Activated naive CD4-positive, alpha-beta T cell treated with Interleukin-2 at 50 U/mL for 16 hours (primary cell): ENCODE data around the gene GABRA4.

Experiments
- DNase-seq: peaks from one replicate; pipeline ENCODE4 v3.0.0-alpha.2; 2020

GABRA4 gene

DNA sequence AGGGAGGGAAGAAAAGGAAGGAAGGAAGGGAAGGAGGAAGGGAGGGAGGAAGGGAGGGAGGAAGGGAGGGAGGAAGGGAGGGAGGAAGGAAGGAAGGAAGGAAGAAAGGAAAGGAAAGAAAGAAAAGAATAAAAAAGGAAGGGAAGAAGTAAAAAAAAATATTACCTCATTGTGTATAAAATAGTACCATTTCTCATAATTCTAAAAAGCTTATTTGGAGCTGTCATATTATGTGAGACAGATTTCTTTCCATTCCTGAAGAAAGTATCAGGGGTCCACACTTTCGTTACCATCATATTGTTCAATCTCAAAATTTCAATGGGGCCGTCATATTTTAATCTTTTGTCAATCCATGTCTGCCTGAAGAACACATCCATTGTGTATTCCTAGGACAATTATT lies 16.1 kb downstream of the GABRA4 start:
- no peak for DNase-seq

DNA sequence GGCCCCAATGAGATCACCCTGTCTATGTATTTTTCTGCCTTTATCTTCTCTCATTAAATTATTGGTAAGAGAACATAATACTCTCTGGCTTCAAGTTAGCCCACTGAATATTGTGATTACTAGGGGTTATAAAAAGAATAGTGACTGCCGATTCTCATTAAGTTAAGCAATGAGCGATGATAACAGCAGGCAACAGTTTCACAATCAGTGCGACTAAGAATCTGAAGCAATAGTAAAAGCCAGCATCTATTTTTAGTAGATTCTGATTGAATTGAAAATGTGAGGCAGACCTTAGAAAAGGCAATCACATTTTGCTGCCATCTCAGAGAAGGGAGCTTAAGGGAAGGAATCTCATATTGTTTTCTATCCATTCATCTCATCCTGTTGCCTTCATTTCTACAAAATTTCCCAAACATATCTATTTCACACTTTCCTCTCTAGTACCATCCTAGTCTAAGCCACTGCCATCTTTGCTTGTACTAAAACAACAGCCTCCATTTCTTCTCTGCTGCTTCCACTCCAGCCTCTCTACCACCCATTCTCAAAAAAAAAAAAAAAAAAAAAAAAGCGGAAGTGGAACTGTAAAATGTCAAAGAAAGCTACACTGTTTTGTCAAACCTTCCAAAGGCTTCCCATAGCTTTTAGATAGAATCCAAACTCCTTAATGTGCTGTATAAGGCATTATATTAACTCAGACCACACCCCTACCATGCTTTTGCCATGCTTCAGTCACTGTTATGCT lies 17.4 kb downstream of the GABRA4 start:
- no peak for DNase-seq

DNA sequence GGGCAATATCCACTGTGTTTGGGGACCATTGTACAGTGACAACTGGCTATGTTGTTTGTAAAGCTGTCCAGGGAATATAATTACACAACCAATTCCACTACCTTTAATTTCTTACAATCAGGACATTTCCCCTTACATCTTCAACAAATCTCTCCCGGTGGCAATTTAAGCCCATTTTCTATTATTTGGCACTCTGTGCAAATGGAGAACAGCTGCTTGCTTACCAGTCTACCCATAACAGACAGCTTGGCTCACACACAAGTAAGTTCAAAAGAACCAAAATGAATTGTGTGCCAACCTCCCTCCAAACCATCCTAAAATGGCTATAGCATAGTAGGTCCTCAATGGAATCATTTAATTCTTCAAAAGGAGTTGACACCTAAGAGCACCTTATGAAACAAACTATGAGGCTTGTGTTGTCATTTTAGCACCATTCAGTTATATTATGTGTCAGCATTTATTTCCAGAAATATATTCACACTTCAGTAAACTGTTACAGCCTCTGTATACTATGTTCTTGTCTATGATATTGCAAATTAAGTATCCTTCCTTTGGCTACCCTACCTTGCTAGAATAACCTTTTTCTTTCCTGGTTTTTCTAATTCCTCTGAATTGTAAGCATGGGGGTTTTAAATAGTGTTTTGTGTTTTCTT lies 18.4 kb downstream of the GABRA4 start:
- no peak for DNase-seq

DNA sequence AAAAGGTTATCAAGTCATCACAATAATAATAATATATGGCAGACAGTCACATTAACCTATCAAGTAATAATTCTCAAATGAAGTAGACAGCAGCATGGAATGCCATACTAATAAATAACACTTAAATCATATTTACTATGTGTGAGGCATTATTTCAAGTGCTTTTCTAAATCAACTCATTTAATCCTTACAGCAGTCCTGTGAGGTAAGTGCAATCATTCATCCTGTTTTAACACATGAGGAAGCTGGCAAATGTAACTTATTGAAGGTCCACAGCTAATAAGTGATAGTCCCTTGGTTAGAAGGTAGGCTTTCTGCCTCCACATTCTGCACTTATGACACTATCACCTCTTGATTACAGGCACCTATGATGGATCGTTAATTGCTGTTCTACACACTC lies 24.5 kb downstream of the GABRA4 start:
- DNase-seq = no peak

DNA sequence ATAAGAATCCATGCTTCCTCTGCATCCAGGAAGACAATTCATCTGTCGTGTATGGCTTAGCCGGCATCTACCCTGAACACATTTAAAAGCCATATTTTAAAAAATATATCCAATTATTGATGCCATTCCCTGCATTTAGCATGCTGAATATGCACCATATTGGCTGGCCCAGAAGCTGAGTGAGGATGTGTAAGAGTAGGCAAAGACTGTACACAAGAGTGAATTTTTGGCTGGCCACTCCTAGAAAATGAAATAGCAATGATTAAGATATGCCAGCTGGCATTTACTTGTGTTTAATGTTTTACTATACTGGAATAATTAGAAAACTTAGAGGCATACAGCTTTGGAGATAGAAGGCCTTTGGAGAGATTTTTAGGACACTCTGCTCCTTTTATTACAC lies 25.8 kb downstream of the GABRA4 start:
- DNase-seq = no peak

DNA sequence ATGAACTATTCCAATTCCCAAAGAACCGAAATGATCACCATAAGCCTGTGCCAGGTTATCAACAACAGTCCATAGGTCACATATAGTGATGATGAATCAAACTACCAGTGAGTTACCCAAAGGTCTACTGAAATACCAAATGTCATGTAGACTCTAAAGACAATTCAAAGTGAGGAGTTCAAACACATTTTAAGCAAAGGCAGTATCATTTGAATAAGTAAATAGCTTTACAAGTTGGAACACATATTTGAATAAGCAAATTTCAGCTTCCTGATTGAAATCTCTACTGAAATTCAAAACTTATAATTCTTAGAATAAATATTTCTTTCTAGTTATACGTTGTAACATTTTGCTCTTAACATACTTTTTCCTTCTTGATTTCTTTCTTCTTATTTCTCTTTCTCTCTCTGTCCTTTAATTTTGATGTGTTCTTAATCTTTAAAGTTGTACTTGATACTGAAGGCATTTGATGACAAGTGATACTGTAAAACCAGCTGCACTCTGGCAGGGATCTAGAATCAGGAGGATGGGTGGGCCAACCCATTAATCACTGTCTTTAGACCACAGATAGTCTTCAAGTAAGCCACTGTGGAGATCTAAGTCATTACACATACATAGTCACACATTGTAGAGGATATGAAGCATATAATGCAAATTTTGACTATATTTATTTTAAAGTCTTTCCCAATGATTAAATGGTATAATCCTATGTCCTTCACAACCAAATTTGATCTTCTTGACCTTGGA lies 34.5 kb downstream of the GABRA4 start:
- DNase-seq = no peak

DNA sequence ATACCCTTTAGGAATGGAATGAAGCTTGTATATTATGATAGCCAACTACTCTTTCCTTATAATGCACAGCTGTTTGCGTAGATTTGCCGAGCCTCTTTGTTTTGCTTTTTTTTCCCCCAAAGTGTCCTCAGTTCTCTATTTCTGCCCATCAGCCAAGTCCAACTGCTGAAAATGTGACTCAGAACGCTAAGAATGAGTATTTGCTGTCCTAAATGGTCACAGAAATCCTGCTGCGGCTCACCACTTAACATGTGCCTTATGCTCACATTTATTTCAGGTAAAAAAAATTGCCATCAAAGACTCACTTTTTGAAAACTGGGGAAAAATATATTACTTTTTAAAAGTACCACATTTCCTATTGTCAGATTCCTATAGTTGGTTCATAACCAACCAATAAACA lies 36.9 kb downstream of the GABRA4 start:
- no peak for DNase-seq

DNA sequence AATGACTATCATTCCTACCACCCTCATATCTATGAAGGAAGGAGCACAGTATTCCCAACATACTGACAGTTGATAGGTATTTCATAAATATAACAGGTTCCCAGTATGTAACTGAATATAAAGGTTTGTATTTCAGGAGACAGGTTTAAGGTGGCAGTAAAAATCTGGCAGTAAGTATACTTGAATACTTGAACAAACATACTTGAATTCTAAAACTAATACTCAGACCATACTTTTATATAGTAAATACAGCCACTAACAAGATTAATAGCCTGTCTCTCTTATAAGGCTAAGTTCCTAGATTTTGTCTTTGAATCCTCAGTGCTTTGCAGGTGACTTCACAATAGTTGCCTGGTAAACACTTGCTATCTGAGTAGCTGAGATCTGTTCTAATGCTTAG lies 37.8 kb downstream of the GABRA4 start:
- no peak for DNase-seq

DNA sequence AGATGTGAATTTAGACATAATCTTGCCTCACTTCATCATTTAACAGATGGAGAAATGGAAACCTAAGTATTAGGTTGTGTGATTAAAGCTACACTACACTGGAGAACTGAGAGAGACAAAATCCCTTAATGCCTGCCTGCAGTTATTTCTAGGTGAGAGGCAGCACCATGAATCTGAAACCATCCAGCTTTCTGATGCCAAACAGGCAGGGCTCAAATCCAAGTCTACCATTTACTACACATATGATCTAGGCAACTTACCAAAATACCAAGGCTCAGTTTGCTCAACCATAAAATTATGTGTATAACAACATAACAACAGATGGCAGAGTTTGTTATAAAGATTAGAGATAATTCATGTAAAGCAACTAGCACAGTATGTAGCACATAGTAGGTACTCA lies 38.7 kb downstream of the GABRA4 start:
- DNase-seq = no peak

DNA sequence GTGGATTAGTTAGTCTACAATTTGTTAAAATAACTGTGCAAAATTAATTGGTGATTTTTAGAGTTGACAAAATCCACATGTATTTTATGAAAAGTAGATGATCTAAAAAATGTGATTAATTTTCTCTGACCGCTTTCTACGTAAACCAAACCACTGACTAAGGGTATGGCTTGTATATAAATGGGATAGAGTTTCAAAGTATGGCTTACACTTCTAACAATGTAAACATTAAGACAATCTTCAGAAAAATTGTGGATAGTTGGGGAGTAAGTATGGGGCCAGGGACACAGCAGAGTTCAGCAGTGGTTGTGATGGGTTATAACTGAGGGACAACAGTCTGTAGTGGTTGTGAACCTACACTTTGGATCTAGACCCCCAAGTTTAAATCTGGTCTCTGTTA lies 39.8 kb downstream of the GABRA4 start:
- DNase-seq = no peak

DNA sequence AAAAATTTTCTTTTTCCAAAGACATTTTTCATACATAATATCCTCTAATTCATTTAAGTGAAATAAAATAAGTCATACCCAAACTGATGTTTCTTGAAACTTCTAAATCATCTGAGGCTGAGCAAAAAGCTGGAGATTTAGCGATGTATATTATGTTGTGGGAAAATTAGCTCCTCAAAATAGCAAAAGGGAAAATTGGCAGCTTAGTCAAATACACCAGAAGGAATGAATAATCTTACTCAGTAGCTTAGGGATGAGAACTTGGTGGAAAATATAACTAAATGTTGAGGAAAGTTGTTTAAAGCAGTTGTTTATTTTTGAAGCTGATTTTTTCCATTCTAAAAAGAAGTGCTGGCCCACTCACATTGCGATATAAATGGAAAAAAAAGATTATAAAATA lies 40.9 kb downstream of the GABRA4 start:
- no peak for DNase-seq

DNA sequence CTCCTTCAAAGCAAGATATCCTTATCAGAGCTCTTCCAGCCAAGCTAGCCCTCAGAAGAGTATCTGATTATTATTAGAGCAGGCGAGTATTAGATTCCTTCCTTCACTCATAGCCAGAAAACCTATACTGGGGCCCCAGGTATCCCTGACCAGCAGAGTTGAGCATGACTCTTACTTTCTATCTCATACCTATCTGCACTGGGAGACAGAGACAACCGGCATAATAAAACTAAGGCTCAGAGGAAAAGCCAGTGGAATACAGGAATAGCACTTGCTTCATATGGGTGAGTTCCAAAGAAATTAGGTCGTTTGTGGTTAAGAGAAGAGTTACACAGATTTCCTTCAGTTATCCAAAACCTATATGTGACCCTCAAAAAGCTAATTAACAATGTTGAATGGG lies 42.6 kb downstream of the GABRA4 start:
- DNase-seq = no peak

DNA sequence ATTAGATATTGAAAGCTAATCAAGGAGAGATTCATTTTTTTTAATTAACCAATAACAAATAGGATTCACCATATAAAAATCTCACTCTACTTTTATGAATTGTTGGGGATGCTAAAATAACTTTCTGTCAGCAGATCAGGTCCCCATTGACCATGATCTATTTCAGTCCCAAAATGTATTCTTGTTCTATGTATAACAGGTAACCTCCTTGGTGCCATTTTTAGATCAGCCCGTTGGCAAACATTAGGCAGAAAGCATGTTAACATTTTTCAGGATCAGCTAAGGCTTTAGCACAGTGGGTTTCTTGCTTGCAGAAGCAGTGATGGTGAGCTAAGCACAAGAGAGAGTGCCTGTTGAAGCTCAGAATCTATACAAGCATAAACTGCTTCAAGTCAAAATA lies 43.6 kb downstream of the GABRA4 start:
- no peak for DNase-seq

DNA sequence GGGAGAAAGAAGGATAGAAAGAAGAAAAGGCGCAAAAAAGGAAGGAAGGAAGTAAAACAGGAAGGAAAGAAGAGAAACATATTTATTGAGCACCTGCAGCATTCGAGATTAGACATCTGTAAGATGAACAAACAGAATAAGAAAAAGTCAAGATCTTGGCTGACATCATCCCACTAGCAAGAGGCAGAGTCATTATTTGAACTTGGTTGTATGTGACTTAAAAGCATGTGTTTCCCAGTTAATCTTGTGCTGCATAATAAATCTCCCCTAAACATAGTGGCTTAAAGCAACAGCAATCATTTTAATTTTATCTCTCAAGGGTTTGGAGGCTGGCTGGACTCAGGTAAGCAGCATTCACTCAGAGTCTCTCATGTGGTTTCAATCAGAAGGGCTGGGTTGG lies 45.8 kb downstream of the GABRA4 start:
- DNase-seq = no peak

DNA sequence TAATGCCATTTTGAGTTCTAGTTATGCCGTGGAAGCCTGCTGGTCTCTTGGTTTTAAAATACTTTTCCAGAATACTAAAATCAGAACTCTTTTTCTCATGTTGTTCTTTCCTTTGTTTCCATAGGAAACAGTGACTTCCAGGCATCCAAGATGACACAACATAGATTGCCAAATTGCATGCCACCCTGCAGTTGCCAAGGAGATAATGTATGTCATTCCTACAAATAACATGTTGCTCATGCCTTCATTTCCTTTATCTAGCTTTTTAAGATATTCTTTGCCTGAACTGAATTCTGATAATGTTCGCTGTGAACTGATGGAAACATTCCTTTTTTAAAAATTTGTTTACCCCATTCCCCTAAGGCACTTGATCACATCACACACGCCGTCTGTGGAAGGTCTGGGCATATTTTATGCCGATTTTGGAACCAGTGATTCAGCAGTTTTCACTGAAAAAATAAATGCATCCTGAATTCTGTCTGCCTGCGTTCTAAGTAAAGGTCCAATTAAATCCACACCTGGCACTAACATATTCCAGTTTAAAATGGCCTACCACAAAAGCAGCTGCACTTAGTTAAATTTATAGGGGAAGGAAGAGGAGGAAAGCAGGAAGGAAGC lies 46.4 kb downstream of the GABRA4 start:
- no peak for DNase-seq

DNA sequence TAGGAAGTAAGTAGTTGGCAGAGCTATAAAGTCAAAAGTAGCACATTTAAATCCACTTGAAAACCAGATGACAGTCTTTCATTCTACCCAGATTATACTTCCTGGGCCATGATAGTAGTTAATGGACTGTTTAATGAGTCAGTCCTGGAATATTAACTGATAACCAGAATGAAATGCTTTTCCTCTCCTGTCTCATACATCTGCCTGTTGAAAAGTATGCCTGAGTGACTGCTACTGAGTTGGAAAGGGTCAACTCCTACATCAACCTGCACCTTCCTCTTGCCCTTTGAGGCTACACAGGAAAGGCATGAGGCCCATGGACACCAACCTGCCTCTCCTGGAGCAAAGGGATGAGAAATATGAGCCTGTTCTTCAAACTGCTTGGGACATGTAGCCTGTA lies 48.3 kb downstream of the GABRA4 start:
- no peak for DNase-seq

DNA sequence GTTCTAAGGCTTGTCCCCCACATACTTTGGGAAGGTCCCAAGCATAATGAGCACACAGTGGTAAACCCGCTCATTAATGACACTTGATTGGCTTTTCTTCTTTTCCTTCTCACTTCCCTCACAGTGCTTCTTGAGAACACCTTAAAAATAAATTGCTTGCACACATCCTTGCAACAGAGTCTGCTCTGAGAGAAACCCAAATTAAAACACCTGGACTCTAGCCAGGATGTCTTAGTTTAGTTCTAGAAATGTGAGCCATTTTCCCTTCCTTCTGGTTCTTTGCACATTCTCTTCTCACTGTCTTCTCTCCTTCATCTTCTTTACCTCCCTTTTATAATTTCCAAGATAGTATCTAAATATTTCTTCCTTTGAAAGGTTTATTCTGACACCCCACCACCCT lies 49.0 kb downstream of the GABRA4 start:
- no peak for DNase-seq

DNA sequence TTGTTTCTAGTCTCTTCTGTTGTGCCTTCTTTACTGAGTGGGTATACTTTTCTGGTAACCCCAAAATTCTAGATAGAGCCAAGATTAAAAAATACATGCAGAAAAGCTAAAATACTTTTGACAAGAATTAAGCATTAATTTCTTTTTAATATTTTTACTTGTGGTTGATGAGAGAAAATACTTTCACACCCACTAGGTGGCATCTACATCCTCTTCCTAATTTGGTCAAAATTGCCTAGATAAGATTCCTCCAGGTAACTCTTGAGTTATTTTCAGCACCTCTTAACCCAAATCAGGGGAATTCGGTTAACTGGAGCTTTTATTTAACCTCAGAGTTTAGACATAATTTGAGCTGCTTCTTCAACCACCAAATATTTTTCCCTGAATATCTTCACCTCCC lies 55.9 kb downstream of the GABRA4 start:
- no peak for DNase-seq

DNA sequence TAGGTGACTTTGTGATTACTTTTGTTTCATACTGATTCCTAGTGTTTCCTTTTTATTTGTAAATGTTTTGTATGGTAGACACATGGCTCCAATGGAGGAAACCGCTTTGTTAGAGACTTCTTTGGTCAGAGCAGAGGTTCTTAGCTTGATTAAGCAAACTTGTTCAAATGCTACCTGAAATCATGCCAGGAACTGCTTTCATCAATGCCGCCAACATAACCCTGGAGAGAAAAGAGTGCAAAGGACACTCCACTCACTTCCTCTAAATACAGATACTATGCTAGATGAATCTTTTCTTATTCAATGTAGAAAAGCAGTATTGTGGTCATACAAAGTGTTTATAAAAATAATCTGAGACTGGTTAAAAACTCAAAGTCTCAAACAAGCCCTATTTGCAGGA lies 58.7 kb downstream of the GABRA4 start:
- no peak for DNase-seq

DNA sequence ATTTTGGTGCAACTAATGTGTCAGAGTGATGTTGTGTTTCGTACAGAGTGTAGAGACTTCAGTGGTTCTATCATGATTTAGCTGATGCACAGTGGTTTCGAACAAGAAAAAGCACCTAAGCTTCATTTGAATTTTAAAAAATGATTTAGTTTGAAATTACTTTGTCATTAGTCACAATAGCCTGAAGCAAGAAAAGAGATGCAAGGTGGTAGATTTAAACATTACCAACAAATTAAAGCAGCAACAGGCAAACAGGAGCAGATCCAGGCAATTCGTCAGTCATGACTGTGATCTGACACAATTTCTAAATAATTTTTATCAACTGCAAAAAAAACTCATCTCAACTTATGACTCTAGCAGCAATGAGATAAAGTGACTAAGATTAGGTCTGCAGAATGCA lies 59.7 kb downstream of the GABRA4 start:
- DNase-seq = no peak

DNA sequence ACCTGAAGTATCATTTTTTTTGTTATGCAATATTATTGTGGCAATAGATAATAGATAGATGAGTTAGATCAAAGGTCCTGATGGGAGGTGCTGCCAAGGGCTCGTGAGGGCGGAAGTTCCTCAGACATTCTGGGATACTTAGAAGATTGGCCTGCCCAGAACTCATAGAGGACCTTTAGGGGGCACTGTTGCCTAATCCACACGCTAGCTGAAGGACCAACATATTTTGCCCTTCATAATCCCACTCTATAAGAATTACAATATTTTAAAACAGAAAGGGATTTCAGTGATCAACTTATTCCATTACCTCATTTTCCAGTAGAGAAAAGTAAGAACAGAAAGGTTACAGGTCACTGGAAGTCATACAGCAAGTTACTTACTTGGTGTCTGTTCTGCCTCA lies 61.4 kb downstream of the GABRA4 start:
- DNase-seq = no peak

DNA sequence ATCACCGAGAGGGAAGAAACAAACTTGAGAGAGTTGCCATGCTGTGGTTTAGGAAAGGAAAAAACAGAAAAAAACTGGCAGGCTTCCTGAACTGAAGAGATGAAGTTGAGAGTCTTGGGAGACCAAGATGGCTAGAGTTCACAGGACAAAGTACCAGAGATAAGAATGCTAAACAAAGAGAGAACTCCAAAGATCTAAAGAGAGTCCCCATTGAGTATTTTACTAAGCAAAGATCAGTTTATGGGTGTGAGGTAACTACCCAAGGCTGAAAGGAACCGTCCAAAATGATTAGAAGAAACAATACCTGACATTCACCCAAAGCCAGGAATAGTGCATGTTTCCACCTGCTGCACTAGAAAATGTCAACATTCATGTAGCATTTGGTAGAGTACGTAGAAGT lies 62.5 kb downstream of the GABRA4 start:
- no peak for DNase-seq

DNA sequence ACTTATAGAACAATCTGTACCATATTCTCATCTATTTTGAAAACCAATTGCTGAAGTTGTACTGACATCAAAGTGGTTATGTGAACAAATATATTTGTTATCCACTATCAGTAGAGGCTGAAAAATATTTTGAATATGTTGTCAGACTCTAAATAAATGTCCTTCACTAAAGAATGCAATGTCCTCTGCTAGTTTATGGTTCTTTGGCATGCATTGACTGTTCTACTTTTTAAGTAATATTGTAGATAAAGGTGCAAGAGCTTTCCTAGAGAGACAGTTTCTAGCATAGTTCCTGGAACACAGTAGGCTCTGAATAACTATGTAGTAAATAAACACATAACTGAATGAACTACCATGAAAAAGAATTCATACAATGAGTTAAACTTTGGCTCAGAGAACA lies 66.2 kb downstream of the GABRA4 start:
- DNase-seq = no peak
